Endothelial cell of umbilical vein (primary cell): ENCODE results near the gene DNAJA4.

Experiments
- EZH2 ChIP-seq: IDR thresholded peaks from 2 replicates; pipeline ENCODE4 v1.6.1; 2012; ENCODE audit warnings: borderline replicate concordance, low read depth, mild to moderate bottlenecking, moderate library complexity, low read length, inconsistent platforms; ENCODE audit not compliant: severe bottlenecking
- FOS ChIP-seq: IDR thresholded peaks from 2 replicates; pipeline ENCODE4 v1.6.1; 2011; ENCODE audit warnings: mild to moderate bottlenecking, low read length, moderate library complexity, borderline replicate concordance; ENCODE audit not compliant: insufficient read depth
- JUN ChIP-seq: IDR thresholded peaks from 2 replicates; pipeline ENCODE4 v1.6.1; 2011; ENCODE audit warnings: borderline replicate concordance, low read depth; ENCODE audit not compliant: insufficient read length, insufficient read depth
- POLR2A ChIP-seq: IDR thresholded peaks from 2 replicates; pipeline ENCODE4 v1.6.1; 2012; ENCODE audit warnings: low read depth, mild to moderate bottlenecking, control low read depth, low read length
- POLR2AphosphoS5 ChIP-seq: IDR thresholded peaks from 2 replicates; pipeline ENCODE4 v1.6.1; 2012; ENCODE audit warnings: low read depth, mild to moderate bottlenecking, control low read depth, low read length, moderate library complexity; ENCODE audit not compliant: insufficient read depth
- TF ChIP-seq, protein P1 (sequence below), 2 donors: IDR thresholded peaks; 1 replicate in 1 of 2; 2 replicates in 1 of 2; pipeline ENCODE4 v1.5.1; 2011; ENCODE audit warnings: low read length in 2 of 2, mild to moderate bottlenecking in 2 of 2, moderate library complexity in 2 of 2, control low read depth in 1 of 2, inconsistent platforms in 1 of 2, low read depth in 1 of 2; ENCODE audit not compliant: insufficient read depth in 1 of 2; ENCODE audit errors: extremely low read depth in 1 of 2
- TF ChIP-seq, protein P2 (sequence below): IDR thresholded peaks from 2 replicates; pipeline ENCODE4 v1.6.1; 2011; ENCODE audit not compliant: insufficient read depth, insufficient read length

- TF ChIP-seq, protein P1, sequence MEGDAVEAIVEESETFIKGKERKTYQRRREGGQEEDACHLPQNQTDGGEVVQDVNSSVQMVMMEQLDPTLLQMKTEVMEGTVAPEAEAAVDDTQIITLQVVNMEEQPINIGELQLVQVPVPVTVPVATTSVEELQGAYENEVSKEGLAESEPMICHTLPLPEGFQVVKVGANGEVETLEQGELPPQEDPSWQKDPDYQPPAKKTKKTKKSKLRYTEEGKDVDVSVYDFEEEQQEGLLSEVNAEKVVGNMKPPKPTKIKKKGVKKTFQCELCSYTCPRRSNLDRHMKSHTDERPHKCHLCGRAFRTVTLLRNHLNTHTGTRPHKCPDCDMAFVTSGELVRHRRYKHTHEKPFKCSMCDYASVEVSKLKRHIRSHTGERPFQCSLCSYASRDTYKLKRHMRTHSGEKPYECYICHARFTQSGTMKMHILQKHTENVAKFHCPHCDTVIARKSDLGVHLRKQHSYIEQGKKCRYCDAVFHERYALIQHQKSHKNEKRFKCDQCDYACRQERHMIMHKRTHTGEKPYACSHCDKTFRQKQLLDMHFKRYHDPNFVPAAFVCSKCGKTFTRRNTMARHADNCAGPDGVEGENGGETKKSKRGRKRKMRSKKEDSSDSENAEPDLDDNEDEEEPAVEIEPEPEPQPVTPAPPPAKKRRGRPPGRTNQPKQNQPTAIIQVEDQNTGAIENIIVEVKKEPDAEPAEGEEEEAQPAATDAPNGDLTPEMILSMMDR (IDR thresholded peaks at IDR 0.05; ENCODE audit: extremely low read depth in 1 of 2, insufficient read depth in 1 of 2, low read depth in 1 of 2, low read length in 2 of 2), result no peak
- TF ChIP-seq POLR2A (no peak), EZH2 (no peak), FOS (no peak), POLR2AphosphoS5 (no peak), JUN (no peak)
- TF ChIP-seq, protein P2, sequence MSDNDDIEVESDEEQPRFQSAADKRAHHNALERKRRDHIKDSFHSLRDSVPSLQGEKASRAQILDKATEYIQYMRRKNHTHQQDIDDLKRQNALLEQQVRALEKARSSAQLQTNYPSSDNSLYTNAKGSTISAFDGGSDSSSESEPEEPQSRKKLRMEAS, result no peak
Measured at GRCh38 chr15:78313383-78313782, 49.0 kb downstream of the DNAJA4 start.
